Measurements from ENCODE around the gene ZNF879.

The ZNF879 gene

DNA sequence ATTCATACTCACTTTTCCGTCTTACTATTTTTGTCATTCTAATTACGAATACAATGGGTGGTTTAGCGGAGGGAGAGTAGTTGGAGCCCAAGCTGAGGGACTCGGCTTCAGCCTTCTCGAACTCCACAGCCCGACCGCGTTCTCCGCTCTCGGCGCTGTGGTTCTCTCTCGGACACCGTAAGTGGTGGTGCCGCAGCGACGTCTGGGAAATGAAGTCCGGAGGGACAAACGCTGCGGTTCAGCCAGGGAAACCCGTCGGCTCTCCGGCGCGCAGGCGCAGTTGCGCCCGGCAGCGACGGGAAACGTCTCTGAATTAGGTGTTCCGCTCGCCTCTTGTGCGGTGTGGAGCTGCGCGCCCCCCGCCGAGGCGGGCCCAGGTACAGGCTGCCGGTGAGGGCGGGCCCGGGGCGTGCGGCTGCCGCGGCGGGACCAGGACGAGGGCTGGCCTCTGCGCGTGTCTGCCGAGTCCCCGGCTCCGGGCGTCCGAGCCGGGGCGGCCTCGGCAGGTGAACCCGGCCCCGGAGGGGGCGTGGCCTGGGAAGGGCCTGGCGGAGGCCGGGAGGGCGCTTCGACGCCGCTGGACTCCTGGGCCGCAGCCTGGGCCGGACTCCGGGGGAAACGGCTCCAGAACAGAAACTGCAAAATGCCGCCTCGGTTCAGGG, at the start of gene ZNF879:
Gene ZNF879 (plus strand): TSS at position 277 of the 662 bp plus-strand sequence. CDS start 1,201 bp downstream, outside the sequence.
- TF ChIP-seq, protein P1, sequence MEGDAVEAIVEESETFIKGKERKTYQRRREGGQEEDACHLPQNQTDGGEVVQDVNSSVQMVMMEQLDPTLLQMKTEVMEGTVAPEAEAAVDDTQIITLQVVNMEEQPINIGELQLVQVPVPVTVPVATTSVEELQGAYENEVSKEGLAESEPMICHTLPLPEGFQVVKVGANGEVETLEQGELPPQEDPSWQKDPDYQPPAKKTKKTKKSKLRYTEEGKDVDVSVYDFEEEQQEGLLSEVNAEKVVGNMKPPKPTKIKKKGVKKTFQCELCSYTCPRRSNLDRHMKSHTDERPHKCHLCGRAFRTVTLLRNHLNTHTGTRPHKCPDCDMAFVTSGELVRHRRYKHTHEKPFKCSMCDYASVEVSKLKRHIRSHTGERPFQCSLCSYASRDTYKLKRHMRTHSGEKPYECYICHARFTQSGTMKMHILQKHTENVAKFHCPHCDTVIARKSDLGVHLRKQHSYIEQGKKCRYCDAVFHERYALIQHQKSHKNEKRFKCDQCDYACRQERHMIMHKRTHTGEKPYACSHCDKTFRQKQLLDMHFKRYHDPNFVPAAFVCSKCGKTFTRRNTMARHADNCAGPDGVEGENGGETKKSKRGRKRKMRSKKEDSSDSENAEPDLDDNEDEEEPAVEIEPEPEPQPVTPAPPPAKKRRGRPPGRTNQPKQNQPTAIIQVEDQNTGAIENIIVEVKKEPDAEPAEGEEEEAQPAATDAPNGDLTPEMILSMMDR (IDR thresholded peaks at IDR 0.05; ENCODE audit: borderline replicate concordance, control extremely low read depth, extremely low read depth, insufficient read depth, missing control alignments), result no peak
- peak; percentile 60 for DNase-seq (ENCODE audit: low spot score)
- in situ Hi-C loops (cut with MboI; ENCODE audit: low sequenced_read_pairs, unreplicated experiment), result no loop called here

DNA sequence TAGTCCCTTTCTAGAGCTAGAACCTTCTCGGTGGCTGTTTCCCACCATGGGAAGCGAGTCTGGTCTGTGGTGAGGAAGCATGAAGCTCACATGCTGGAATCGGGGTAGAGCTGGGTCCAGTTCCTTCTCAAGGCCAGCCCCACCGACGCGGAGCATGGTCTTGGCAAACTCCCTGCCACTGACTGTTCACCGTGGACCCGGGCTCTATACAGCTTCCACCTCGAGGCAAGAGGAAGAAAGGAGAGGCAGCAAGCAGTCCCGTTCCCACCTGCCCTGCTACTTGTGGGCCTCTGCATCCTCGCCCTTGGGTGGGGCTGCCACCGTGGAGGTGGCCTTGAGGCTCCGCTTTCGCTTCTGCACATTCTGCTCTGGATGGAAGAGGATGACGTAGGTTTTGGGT, 42.2 kb upstream of the ZNF879 start:
- TF ChIP-seq, protein P1 (IDR thresholded peaks at IDR 0.05; ENCODE audit: borderline replicate concordance, control extremely low read depth, extremely low read depth, insufficient read depth, missing control alignments), result no peak
- in situ Hi-C loops (cut with MboI; ENCODE audit: low sequenced_read_pairs, unreplicated experiment), result no loop called here
- no peak for DNase-seq (ENCODE audit: low spot score)

DNA sequence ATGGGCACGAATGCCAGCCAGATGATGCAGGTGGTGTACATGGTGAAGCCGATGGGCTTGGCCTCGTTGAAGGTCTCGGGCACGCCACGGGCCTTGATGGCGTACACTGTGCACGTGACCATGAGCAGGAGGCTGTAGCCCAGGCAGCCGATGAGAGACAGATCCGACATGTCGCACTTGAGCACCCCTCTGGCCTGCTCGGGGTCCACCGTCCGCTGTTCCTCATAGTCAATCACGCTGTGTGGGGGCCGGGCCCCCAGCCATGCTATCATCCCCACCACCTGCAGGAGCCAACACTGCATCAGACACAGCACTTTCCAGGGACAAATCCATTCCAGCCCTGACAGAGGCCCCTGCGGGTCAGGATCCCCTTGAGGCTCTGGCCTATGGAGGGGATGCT, 40.7 kb upstream of the ZNF879 start:
- TF ChIP-seq, protein P1 (IDR thresholded peaks at IDR 0.05; ENCODE audit: borderline replicate concordance, control extremely low read depth, extremely low read depth, insufficient read depth, missing control alignments), result no peak
- no peak for DNase-seq (ENCODE audit: low spot score)
- in situ Hi-C loops (cut with MboI; ENCODE audit: low sequenced_read_pairs, unreplicated experiment), result no loop called here

DNA sequence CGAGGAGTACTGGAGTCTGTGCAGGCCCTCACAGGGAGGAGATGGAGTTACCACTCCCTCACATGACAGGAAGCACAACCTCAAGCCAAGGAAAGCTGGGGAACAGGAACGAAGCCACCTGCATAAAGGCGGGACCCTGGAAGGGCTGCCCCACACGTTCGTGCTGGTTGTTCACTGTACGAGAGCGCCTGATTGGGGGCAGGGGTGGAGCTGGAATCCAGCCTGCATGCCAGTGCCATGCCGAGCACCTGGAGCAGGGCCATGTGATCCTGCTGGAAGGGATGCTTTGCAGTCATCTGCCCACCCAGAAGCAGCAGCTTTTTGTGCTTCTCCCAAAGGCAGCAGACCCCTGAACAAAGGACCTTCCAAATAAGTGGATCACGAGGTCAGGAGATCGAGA, 39.9 kb upstream of the ZNF879 start:
- in situ Hi-C loops (cut with MboI; ENCODE audit: low sequenced_read_pairs, unreplicated experiment), result no loop called here
- TF ChIP-seq, protein P1 (IDR thresholded peaks at IDR 0.05; ENCODE audit: borderline replicate concordance, control extremely low read depth, extremely low read depth, insufficient read depth, missing control alignments), result no peak
- no peak for DNase-seq (ENCODE audit: low spot score)

DNA sequence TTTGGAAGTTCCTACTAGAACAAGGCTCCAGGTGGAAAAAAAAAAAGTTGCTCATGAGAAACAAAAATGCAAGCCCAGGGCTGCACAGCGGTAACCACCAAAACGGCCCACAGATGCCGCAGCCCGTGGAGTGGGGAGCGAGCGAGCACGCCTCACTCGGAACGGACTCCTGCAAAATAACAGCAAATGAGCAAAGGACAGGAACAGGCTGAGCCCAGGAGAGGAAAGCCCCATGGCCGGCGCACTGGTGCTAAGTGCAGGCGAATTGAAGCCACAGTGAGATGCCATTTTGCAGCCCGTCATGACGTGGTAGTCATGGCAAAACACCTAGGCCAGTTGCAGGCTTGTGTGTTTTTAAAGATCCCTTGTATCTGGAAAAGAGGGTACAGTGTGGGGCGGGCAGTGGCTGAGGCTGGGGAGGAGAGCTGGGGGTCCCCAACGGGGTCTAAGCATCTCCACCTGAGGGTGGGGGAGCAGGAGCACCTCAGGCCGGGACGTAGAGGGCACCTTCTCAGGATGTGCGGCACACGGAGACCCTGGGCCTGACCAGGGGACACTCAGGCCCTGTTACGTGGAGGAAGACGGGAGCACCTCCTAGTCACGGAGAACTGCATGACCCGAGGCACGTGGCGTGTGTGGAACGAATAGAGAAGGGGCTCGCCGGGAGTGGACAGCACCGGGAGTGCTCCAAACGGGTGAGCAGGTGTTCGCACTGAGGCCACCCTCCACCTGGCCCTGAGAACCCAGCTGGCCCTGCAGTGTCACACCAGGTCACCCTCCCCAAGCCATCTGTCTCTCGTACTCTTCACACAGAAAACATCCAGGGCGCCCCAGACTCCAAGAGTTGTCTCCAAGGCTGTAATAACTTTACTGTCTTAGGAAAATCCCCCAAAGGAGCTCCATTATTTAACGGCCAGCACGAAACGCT, 39.2 kb upstream of the ZNF879 start:
- no peak for DNase-seq (ENCODE audit: low spot score)
- TF ChIP-seq, protein P1 (IDR thresholded peaks at IDR 0.05; ENCODE audit: borderline replicate concordance, control extremely low read depth, extremely low read depth, insufficient read depth, missing control alignments), result no peak
- in situ Hi-C loops (cut with MboI; ENCODE audit: low sequenced_read_pairs, unreplicated experiment), result no loop called here

DNA sequence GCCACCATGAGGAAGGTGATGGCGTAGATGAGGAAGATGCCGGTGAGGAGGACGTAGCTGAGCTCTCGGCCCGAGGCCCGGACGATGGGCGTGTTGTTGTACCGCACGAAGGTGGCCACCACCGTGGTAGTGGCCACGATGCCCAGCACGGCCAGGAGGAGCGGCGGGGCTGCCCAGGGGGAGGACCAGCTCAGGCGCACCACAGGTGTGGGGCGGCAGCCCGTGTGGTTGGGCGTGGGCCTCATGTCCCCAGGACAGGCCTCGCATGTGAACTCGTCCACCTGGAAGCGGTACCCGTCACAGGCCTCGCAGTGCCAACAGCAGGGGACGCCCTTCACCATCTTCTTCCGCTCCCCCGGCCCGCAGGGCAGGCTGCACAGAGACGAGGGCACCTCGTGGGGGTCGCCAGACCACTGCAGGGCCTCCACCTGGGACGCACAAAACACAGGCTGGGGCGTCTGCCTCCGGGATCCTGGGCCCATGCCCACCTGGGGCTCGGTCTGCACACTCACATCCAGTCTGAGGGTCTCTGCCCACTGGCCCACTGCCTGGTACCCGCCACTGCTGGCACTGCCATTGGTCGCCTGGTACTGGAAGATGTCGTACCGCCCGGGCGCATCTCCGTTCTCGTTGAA, 37.2 kb upstream of the ZNF879 start:
- DNase-seq (ENCODE audit: low spot score), result no peak
- TF ChIP-seq, protein P1 (IDR thresholded peaks at IDR 0.05; ENCODE audit: borderline replicate concordance, control extremely low read depth, extremely low read depth, insufficient read depth, missing control alignments), result no peak
- in situ Hi-C loops (cut with MboI; ENCODE audit: low sequenced_read_pairs, unreplicated experiment), result no loop called here

Data from GM13976 (cell line).